ENCODE measurements around the gene LRP4. TPM values are rescaled to one million over a fixed set of nuclear protein-coding genes. Genes with fewer than 3 reads are reported as not detected.

LRP4 gene
- total RNA-seq, 6 experiments from 2014 or later = 0.43 to 1.2 (median 0.84) TPM

- ATAC-seq = no peak
- intact Hi-C loops (cut with DNase I) = no loop called here
- 52% methylated on average over 10 of the region's 13 CpGs for WGBS (ENCODE audit: insufficient coverage, low coverage, low lambda C conversion rate, missing lambda C conversion rate)
Observed at GRCh38 chr11:46912526-46913150, 5.7 kb downstream of the LRP4 start.

GRCh38 chr11:46907606-46908005 lies 10.7 kb downstream of the LRP4 start:
- Histone ChIP-seq H3K4me3 (no peak overlapping the region), H3K27me3 (no peaks in the 10 kb centered on the region), H3K36me3 (no peaks in the 10 kb centered on the region), H3K4me1 (no peaks in the 10 kb centered on the region), H3K9me3 (no peaks in the 10 kb centered on the region), H3K27ac (no peak overlapping the region)
- TF ChIP-seq POLR2A (IDR thresholded peaks at IDR 0.05) = no peak
- no peak for TF ChIP-seq CTCF (IDR thresholded peaks at IDR 0.05)
- intact Hi-C loops (cut with DNase I) = no loop called here
- ATAC-seq (no peak), DNase-seq (no peak)
- WGBS (ENCODE audit: insufficient coverage, low coverage, low lambda C conversion rate, missing lambda C conversion rate) = 97% methylated on average over 4 of the region's 4 CpGs

More at GRCh38 chr11:46912526-46913150, 5.7 kb downstream of the LRP4 start:
- TF ChIP-seq CTCF (IDR thresholded peaks at IDR 0.05) (no peak), POLR2A (IDR thresholded peaks at IDR 0.05) (no peak)
- Histone ChIP-seq H3K27ac (no peak overlapping the region), H3K4me1 (peaks cover 0 to 8% (median 0%) of the 10 kb centered on the region in 4 donors), H3K4me3 (no peak overlapping the region), H3K27me3 (peaks cover 0 to 4% of the 10 kb centered on the region in 2 donors), H3K36me3 (no peaks in the 10 kb centered on the region), H3K9me3 (no peaks in the 10 kb centered on the region)
- no peak for DNase-seq

GRCh38 chr11:46906609-46907041 lies 11.7 kb downstream of the LRP4 start:
- no peaks in the 10 kb centered on the region for H3K27me3 ChIP-seq
- ATAC-seq (no peak), DNase-seq (no peak)
- H3K27ac ChIP-seq = no peak overlapping the region
- WGBS (ENCODE audit: insufficient coverage, low coverage, low lambda C conversion rate, missing lambda C conversion rate) = 42% methylated on average over 13 of the region's 13 CpGs
- H3K36me3 ChIP-seq = no peaks in the 10 kb centered on the region
- H3K9me3 ChIP-seq = no peaks in the 10 kb centered on the region
- no peaks in the 10 kb centered on the region for H3K4me1 ChIP-seq
- no peak overlapping the region for H3K4me3 ChIP-seq
- intact Hi-C loops (cut with DNase I) = no loop called here
- TF ChIP-seq CTCF (IDR thresholded peaks at IDR 0.05) = no peak
- TF ChIP-seq POLR2A (IDR thresholded peaks at IDR 0.05) = no peak

GRCh38 chr11:46905806-46906205 lies 12.5 kb downstream of the LRP4 start:
- Histone ChIP-seq H3K27me3 (no peaks in the 10 kb centered on the region), H3K4me3 (no peak overlapping the region), H3K9me3 (no peaks in the 10 kb centered on the region), H3K4me1 (no peaks in the 10 kb centered on the region), H3K36me3 (no peaks in the 10 kb centered on the region), H3K27ac (no peak overlapping the region)
- intact Hi-C loops (cut with DNase I) = no loop called here
- no peak for TF ChIP-seq CTCF (IDR thresholded peaks at IDR 0.05)
- no peak for TF ChIP-seq POLR2A (IDR thresholded peaks at IDR 0.05)
- WGBS (ENCODE audit: insufficient coverage, low coverage, low lambda C conversion rate, missing lambda C conversion rate) = 92% methylated on average over 2 of the region's 5 CpGs
- DNase-seq (no peak), ATAC-seq (no peak)
